Naive B cell (primary cell): ENCODE data around the gene MARK3. TPM values are rescaled to one million over a fixed set of nuclear protein-coding genes. Genes with fewer than 3 reads are reported as not detected.
"Not testable (repeated sequence)": the region's sequence is repeated elsewhere in the genome, so short reads cannot be mapped to it uniquely, and the experiment has no call there.

Experiments used
- ATAC-seq, 2 donors: fragments of 150-1000 bp; cut with Tn5 transposase; 2 replicates each; pipeline ENCODE4 v1.10.0; 2021; ENCODE audit warnings: low read depth in 2 of 2, mild to moderate bottlenecking in 2 of 2, moderate library complexity in 2 of 2
- DNase-seq: peaks from one replicate; pipeline ENCODE4 v3.0.0; 2022
- H3K27ac Mint-ChIP-seq, 6 donors: one replicate each; pipeline ENCODE4 v1.8.0; 2020 to 2022; ENCODE audit warnings: mild to moderate bottlenecking in 6 of 6, mixed read lengths in 6 of 6, moderate library complexity in 5 of 6, inconsistent platforms in 2 of 6
- H3K27me3 Mint-ChIP-seq, 3 donors: one replicate each; pipeline ENCODE4 v1.8.0; 2021 to 2022; ENCODE audit warnings: mixed read lengths in 3 of 3, mild to moderate bottlenecking in 1 of 3
- H3K36me3 Mint-ChIP-seq, 2 donors: one replicate each; pipeline ENCODE4 v1.8.0; 2020 to 2022; ENCODE audit warnings: mixed read lengths in 2 of 2, inconsistent platforms in 1 of 2, mild to moderate bottlenecking in 1 of 2
- H3K4me1 Mint-ChIP-seq, 3 donors: one replicate each; pipeline ENCODE4 v1.8.0; 2020 to 2022; ENCODE audit warnings: mixed read lengths in 3 of 3, inconsistent platforms in 1 of 3, mild to moderate bottlenecking in 1 of 3, moderate library complexity in 1 of 3
- H3K4me3 Mint-ChIP-seq, 8 donors: one replicate each; pipeline ENCODE4 v1.8.0; 2020 to 2022; ENCODE audit warnings: mild to moderate bottlenecking in 8 of 8, mixed read lengths in 8 of 8, moderate library complexity in 8 of 8, inconsistent platforms in 2 of 8
- H3K9me3 Mint-ChIP-seq, 7 donors: one replicate each; pipeline ENCODE4 v1.8.0; 2020 to 2022; ENCODE audit warnings: mixed read lengths in 7 of 7, mild to moderate bottlenecking in 5 of 7, inconsistent platforms in 2 of 7, moderate library complexity in 1 of 7
- polyA plus RNA-seq, 6 donors: library from polyadenylated mRNA; unstranded; fragments of 300-500 nt; fragmentation: Illumina TruSeq; gene quantifications; one replicate each; pipeline ENCODE4 v1.2.3, GENCODE V29; 2021; ENCODE audit warnings: low read depth in 6 of 6

The MARK3 gene
- polyA plus RNA-seq, 6 donors from 2014 or later = 31.4 to 61.4 (median 34.6) TPM

DNA sequence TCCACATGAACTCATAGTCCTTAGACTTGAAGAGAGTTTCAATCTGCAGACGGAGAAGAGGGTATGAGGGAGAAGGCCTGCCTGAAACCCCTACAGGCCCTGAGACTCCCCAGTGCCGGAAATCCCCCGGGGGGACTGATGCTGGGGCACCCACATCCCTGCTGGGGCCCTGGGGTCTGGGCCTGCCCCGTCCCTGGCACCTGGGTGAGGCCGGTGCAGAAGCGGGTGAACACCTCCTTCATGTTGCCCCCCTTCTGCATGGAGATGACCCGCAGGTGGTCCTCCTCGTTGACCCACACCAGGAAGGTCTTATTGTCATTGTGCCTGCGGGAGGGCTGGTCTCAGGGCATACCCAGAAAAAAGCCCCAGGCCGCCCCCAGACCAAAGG lies 135.0 kb downstream of the MARK3 start:
- peaks cover 7 to 11% (median 9%) of the 10 kb centered on the region in 3 donors for H3K4me1 Mint-ChIP-seq
- H3K27me3 Mint-ChIP-seq = peaks cover 0 to 13% (median 12%) of the 10 kb centered on the region in 3 donors
- DNase-seq (no peak), ATAC-seq (no peak)
- H3K27ac Mint-ChIP-seq = peak overlapping the region in 1 of 6 donors; percentile 80
- peak overlapping the region; percentile 37 to 75 (median 65) for H3K4me3 Mint-ChIP-seq
- no peaks in the 10 kb centered on the region for H3K36me3 Mint-ChIP-seq
- no peaks in the 10 kb centered on the region for H3K9me3 Mint-ChIP-seq

GRCh38 chr14:103520657-103521437 lies 135.6 kb downstream of the MARK3 start:
- Mint-ChIP-seq H3K27ac (no peak overlapping the region), H3K9me3 (no peaks in the 10 kb centered on the region), H3K4me1 (peaks cover 7 to 15% (median 13%) of the 10 kb centered on the region in 3 donors), H3K4me3 (peak overlapping the region; percentile 51 to 89 (median 60)), H3K36me3 (no peaks in the 10 kb centered on the region), H3K27me3 (peaks cover 0 to 13% (median 12%) of the 10 kb centered on the region in 3 donors)
- ATAC-seq = peak; percentile 71 to 72
- peak; percentile 73 for DNase-seq

DNA sequence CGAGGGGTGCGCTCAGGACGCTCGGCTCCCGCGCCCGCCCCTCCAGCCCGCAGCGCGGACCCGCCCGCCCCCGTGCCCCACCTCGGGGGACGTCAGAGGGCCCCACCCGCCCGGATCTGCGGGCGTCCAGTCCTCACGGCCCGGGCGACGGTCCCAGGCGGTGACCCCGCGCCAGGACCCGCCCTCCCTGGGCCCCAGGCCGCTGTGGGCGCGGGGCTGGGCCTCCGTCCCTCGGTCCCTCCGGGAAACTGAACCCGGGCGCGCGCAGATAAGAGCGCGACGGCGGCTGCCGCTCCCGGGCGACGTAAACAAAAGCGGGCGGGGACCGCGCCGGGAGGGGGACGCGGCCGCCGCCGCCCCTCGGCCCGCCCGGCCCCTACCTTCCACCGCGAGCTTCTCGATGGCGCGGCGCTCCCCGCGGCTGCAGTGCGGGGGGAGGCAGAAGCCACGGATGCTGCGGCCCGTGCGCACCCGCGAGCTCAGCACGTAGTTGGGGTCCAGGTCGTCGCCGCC lies 136.3 kb downstream of the MARK3 start:
- peak overlapping the region in 4 of 8 donors; percentile 48 to 89 (median 58) for H3K4me3 Mint-ChIP-seq
- no peaks in the 10 kb centered on the region for H3K36me3 Mint-ChIP-seq
- peak; percentile 11 to 35 for ATAC-seq
- peaks cover 9 to 17% (median 15%) of the 10 kb centered on the region in 3 donors for H3K4me1 Mint-ChIP-seq
- no peaks in the 10 kb centered on the region for H3K9me3 Mint-ChIP-seq
- H3K27ac Mint-ChIP-seq = no peak overlapping the region
- H3K27me3 Mint-ChIP-seq = peaks cover 0 to 13% (median 12%) of the 10 kb centered on the region in 3 donors
- no peak for DNase-seq

GRCh38 chr14:103521951-103522563 lies 136.8 kb downstream of the MARK3 start:
- peak overlapping the region; percentile 33 to 75 (median 65) for H3K4me3 Mint-ChIP-seq
- no peaks in the 10 kb centered on the region for H3K9me3 Mint-ChIP-seq
- no peaks in the 10 kb centered on the region for H3K36me3 Mint-ChIP-seq
- H3K27ac Mint-ChIP-seq = no peak overlapping the region
- H3K4me1 Mint-ChIP-seq = peaks cover 11 to 23% (median 21%) of the 10 kb centered on the region in 3 donors
- peak in 1 of 2 donors; percentile 6 for ATAC-seq
- H3K27me3 Mint-ChIP-seq = peaks cover 0 to 13% (median 12%) of the 10 kb centered on the region in 3 donors
- DNase-seq = no peak

GRCh38 chr14:103522649-103523574 lies 137.7 kb downstream of the MARK3 start, which contains the start of gene CKB:
Gene CKB, minus strand, starts transcription at chr14:103522830. Its CDS starts 337 bp downstream, at chr14:103522493.
- no peak for DNase-seq
- Mint-ChIP-seq H3K36me3 (no peaks in the 10 kb centered on the region), H3K4me3 (peak within 1 kb of the TSS; percentile 46 to 84 (median 65)), H3K9me3 (no peaks in the 10 kb centered on the region), H3K27ac (no peak within 1 kb of the TSS), H3K27me3 (peaks cover 0 to 13% (median 12%) of the 10 kb centered on the region in 3 donors), H3K4me1 (peaks cover 18 to 31% (median 29%) of the 10 kb centered on the region in 3 donors)
- no peak for ATAC-seq

- peak overlapping the region; percentile 35 to 73 (median 49) for H3K4me3 Mint-ChIP-seq
- peaks cover 0 to 13% (median 12%) of the 10 kb centered on the region in 3 donors for H3K27me3 Mint-ChIP-seq
- H3K27ac Mint-ChIP-seq = no peak overlapping the region
Measured at GRCh38 chr14:103523575-103523954, 138.3 kb downstream of the MARK3 start.

GRCh38 chr14:103524002-103524935 lies 139.1 kb downstream of the MARK3 start:
- peaks cover 21 to 34% (median 32%) of the 10 kb centered on the region in 3 donors for H3K4me1 Mint-ChIP-seq
- no peak for ATAC-seq
- H3K36me3 Mint-ChIP-seq = no peaks in the 10 kb centered on the region
- peak overlapping the region in 1 of 6 donors; percentile 49 for H3K27ac Mint-ChIP-seq
- no peak for DNase-seq
- H3K27me3 Mint-ChIP-seq = peaks cover 0 to 8% (median 6%) of the 10 kb centered on the region in 3 donors
- H3K4me3 Mint-ChIP-seq = peak overlapping the region in 6 of 8 donors; percentile 9 to 73 (median 54)
- no peaks in the 10 kb centered on the region for H3K9me3 Mint-ChIP-seq

More at GRCh38 chr14:103523575-103523954, 138.3 kb downstream of the MARK3 start:
- Mint-ChIP-seq H3K36me3 (no peaks in the 10 kb centered on the region), H3K9me3 (no peaks in the 10 kb centered on the region), H3K4me1 (peaks cover 22 to 35% (median 35%) of the 10 kb centered on the region in 3 donors)
- DNase-seq = no peak
- ATAC-seq = no peak

GRCh38 chr14:103525430-103526246 lies 140.4 kb downstream of the MARK3 start:
- Mint-ChIP-seq H3K4me3 (peak overlapping the region in 2 of 8 donors; percentile 15 to 62), H3K27ac (peak overlapping the region in 1 of 6 donors; percentile 84), H3K4me1 (peaks cover 30 to 42% (median 40%) of the 10 kb centered on the region in 3 donors)
- not testable (repeated sequence) for ATAC-seq, H3K36me3 Mint-ChIP-seq, H3K27me3 Mint-ChIP-seq, DNase-seq, H3K9me3 Mint-ChIP-seq

DNA sequence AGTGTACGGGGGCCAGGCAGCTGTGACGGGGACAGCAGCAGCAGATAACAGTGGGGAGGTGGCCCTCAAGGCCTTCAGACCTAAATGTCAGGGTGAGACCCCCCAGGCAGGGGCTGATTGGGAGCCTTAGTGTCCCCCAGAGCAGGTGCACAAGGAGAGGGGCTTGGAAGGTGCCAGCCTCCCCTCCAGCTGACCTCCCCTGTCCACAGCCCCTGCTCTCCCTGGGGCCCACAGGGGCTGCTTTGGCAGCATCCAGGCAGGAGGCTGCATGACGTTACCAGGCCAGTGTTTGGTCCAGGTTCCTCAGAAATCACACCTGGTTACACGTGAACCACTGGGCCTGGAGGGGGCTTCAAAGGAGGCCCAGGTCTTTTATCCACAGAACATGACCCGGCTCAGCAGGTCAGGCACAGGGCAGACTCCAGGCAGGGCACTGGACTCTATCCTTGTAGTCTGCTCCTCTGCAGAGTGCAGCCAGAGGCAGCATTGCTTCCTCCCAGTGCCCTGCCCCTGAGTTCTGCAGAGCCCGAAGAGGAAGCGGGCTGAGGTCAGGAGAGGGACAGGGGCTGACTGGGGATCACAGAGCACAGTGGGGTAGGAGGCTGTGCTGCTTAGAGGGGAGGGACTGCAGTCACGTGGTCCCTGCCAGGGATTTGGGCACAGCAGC lies 141.2 kb downstream of the MARK3 start:
- no peak for ATAC-seq
- no peak for DNase-seq
- peak overlapping the region in 2 of 6 donors; percentile 14 to 76 for H3K27ac Mint-ChIP-seq

DNA sequence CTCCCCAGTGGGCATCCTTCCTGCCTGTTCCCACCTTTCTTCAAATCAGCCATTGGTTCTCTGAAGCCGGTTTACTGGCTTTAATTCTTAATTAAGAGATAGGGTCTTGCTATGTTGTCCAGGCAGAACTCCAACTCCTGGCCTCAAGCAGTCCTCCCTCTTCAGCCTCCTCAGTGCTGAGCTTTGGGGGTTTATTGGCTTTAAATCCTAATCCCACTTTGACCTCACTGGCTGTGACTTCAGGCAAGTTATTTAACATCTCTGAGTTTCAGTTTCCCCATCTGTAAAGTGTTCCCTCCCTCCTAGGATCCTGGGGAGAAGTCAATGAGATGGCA lies 141.7 kb downstream of the MARK3 start:
- Mint-ChIP-seq H3K4me3 (peak overlapping the region in 5 of 8 donors; percentile 36 to 94 (median 90)), H3K4me1 (peaks cover 40 to 54% (median 49%) of the 10 kb centered on the region in 3 donors), H3K36me3 (no peaks in the 10 kb centered on the region), H3K9me3 (no peaks in the 10 kb centered on the region), H3K27me3 (peaks cover 0 to 4% (median 0%) of the 10 kb centered on the region in 3 donors), H3K27ac (peak overlapping the region in 5 of 6 donors; percentile 76 to 98 (median 92))
- no peak for DNase-seq
- no peak for ATAC-seq

More for the DNA sequence above, 141.2 kb downstream of the MARK3 start:
- peaks cover 0 to 4% (median 0%) of the 10 kb centered on the region in 3 donors for H3K27me3 Mint-ChIP-seq
- peaks cover 35 to 49% (median 46%) of the 10 kb centered on the region in 3 donors for H3K4me1 Mint-ChIP-seq
- peak overlapping the region in 2 of 8 donors; percentile 15 to 62 for H3K4me3 Mint-ChIP-seq
- H3K36me3 Mint-ChIP-seq = no peaks in the 10 kb centered on the region
- no peaks in the 10 kb centered on the region for H3K9me3 Mint-ChIP-seq
